Measurements from ENCODE around the gene AAK1. TPM values are rescaled to one million over a fixed set of nuclear protein-coding genes. Genes with fewer than 3 reads are reported as not detected.

AAK1 gene
- total and polyA plus RNA-seq, 7 donors, result 5.4 to 35.7 (median 20.7) TPM

DNA sequence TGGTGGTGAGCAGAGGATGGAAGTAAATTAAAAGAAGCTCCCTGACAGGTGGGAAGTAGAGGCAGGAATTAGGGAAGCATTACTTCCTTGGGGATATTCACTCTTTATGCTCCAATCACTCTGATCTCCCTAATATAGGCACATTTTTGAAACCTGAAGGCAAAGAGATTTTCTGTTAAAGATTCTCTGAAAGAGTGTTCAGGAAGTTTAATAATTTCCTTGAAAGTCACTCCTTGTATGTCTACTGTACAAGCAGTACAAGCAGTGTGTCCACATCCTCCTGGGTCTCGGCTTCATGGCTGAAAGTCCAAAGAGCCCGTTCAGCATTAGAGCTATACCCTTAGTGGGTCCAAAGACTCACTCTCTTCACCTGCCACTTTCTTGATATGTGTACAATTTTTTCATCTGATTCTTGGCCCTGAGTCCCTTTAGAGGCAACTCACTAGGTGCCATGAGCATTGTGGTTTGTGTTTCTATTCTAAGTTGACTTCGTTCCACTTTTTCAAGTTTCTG, 60.2 kb downstream of the AAK1 start:
- H3K4me3 ChIP-seq, result no peak overlapping the region
- H3K36me3 ChIP-seq, result no peaks in the 10 kb centered on the region
- intact Hi-C loops (cut with DNase I), result no loop called here
- no peak for DNase-seq
- H3K4me1 ChIP-seq, result peaks cover 0 to 21% (median 18%) of the 10 kb centered on the region in 4 donors
- TF ChIP-seq, protein P1, sequence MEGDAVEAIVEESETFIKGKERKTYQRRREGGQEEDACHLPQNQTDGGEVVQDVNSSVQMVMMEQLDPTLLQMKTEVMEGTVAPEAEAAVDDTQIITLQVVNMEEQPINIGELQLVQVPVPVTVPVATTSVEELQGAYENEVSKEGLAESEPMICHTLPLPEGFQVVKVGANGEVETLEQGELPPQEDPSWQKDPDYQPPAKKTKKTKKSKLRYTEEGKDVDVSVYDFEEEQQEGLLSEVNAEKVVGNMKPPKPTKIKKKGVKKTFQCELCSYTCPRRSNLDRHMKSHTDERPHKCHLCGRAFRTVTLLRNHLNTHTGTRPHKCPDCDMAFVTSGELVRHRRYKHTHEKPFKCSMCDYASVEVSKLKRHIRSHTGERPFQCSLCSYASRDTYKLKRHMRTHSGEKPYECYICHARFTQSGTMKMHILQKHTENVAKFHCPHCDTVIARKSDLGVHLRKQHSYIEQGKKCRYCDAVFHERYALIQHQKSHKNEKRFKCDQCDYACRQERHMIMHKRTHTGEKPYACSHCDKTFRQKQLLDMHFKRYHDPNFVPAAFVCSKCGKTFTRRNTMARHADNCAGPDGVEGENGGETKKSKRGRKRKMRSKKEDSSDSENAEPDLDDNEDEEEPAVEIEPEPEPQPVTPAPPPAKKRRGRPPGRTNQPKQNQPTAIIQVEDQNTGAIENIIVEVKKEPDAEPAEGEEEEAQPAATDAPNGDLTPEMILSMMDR (IDR thresholded peaks at IDR 0.05), result no peak
- no peak for TF ChIP-seq POLR2AphosphoS5 (IDR thresholded peaks at IDR 0.05)
- TF ChIP-seq POLR2A (IDR thresholded peaks at IDR 0.05), result no peak
- TF ChIP-seq EP300 (IDR thresholded peaks at IDR 0.05), result no peak
- no peaks in the 10 kb centered on the region for H3K27me3 ChIP-seq
- H3K9me3 ChIP-seq, result no peaks in the 10 kb centered on the region
- 68 to 84% methylated on average over 3 of the region's 3 CpGs for WGBS, 2 donors
- H3K27ac ChIP-seq, result no peak overlapping the region

DNA sequence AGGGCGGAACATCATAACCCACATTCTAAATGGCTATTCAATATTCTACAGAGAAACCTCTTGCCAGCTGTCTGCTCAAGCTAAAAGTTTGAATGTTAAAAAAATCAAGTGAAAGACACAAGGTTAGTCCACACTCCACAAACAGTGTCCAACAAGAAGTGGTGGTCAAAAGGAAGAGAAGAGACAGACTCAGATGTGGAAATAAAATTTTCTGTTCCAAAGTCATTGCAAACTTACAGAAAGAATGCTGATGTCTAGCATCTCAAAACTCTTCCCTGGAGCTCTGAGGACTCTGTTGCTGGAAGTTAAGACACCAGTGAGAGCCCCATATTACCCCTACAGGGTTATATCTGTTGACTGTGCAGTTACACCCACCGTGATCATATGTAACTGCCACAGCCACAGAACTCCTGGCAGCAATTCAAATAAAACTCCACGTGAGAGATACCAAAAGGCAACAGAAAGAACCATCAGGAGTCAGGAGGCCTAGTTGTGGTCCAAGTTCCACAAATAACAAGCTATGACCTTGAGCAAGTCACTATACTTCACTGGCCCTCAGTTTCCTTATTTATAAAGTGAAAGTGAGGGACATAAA, 60.9 kb downstream of the AAK1 start:
- no peak overlapping the region for H3K27ac ChIP-seq
- TF ChIP-seq POLR2AphosphoS5 (IDR thresholded peaks at IDR 0.05) (no peak), POLR2A (IDR thresholded peaks at IDR 0.05) (no peak), EP300 (IDR thresholded peaks at IDR 0.05) (no peak)
- TF ChIP-seq, protein P1 (IDR thresholded peaks at IDR 0.05), result no peak
- no peaks in the 10 kb centered on the region for H3K27me3 ChIP-seq
- intact Hi-C loops (cut with DNase I), result no loop called here
- whole genome bisulfite sequencing, 2 donors, result 25 to 30% methylated on average over 3 of the region's 3 CpGs
- H3K36me3 ChIP-seq, result no peaks in the 10 kb centered on the region
- no peaks in the 10 kb centered on the region for H3K9me3 ChIP-seq
- H3K4me1 ChIP-seq, result peaks cover 0 to 23% (median 19%) of the 10 kb centered on the region in 4 donors
- DNase-seq, result no peak
- H3K4me3 ChIP-seq, result no peak overlapping the region

DNA sequence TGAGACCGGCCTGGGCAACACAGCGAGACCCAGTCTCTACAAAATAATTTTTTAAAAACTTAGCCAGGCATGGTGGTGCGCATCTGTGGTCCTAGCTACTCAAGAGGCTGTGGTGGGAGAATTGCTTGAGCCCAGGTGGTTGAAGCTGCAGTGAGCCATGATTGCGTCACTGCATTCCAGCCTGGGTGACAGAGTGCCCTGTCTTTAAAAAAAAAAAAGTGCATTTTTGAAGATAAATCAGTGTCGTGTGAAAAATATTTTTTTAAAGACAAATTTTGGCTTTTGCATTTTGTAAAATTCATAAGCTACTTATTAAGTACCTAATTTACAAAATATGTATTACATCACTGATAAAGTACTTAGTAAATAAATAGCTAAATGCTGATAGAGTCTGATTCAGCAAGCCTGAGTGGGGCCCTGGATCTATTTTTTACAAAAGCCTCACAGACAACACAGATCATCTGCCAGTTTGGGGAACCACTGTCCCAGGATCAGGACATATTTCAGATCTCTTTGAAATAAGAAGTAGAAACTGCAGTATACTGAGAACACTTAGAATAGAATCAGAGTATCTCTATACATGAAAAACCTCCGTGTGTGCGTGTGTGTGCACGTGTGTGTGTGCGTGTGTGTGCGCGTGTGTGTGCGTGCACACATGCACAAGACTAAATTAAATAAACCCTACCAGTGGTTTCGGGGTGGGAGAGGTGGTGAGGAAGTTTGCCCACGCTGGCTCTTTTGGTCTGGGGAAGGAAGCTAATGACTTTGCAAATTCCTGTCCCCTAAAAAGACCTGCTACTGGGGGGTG, 61.6 kb downstream of the AAK1 start:
- H3K27ac ChIP-seq, result no peak overlapping the region
- intact Hi-C loops (cut with DNase I), result no loop called here
- WGBS, 2 donors, result 55 to 87% methylated on average over 14 of the region's 14 CpGs
- no peaks in the 10 kb centered on the region for H3K36me3 ChIP-seq
- no peak overlapping the region for H3K4me3 ChIP-seq
- no peak for DNase-seq
- no peaks in the 10 kb centered on the region for H3K27me3 ChIP-seq
- no peaks in the 10 kb centered on the region for H3K9me3 ChIP-seq
- TF ChIP-seq, protein P1 (IDR thresholded peaks at IDR 0.05), result no peak
- TF ChIP-seq POLR2A (IDR thresholded peaks at IDR 0.05) (no peak), EP300 (IDR thresholded peaks at IDR 0.05) (no peak), POLR2AphosphoS5 (IDR thresholded peaks at IDR 0.05) (no peak)
- H3K4me1 ChIP-seq, result peaks cover 0 to 29% (median 22%) of the 10 kb centered on the region in 4 donors

DNA sequence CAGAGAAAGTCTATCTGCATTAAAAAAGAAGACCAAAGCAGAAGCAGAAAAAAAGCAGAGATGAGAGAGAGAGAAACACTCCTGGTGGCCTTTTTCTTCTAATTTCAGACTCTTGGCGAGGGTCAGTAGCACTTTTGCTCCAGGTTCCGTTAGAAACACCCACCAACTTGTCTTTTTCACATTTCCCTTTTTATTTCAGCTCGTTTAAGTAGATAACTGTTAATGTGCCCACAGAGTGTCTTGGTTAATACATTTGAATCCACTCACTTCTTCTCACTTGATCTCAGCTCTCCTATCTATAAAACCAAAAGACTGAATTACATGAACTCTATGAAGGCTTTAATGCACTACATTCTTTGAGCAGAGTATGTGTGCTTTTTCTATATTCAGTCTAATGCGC, 63.1 kb downstream of the AAK1 start:
- TF ChIP-seq, protein P1 (IDR thresholded peaks at IDR 0.05), result no peak
- TF ChIP-seq EP300 (IDR thresholded peaks at IDR 0.05), result no peak
- no peak for TF ChIP-seq POLR2AphosphoS5 (IDR thresholded peaks at IDR 0.05)
- no peak for TF ChIP-seq POLR2A (IDR thresholded peaks at IDR 0.05)
- intact Hi-C loops (cut with DNase I), result no loop called here
- Histone ChIP-seq H3K36me3 (no peaks in the 10 kb centered on the region), H3K4me1 (peaks cover 0 to 29% (median 22%) of the 10 kb centered on the region in 4 donors), H3K27ac (no peak overlapping the region), H3K9me3 (no peaks in the 10 kb centered on the region), H3K27me3 (no peaks in the 10 kb centered on the region), H3K4me3 (no peak overlapping the region)
- DNase-seq, result no peak
- 87 to 92% methylated on average over 4 of the region's 4 CpGs for WGBS, 2 donors
